Heart right ventricle (tissue), 16 donors: ENCODE data around the gene SNX8. TPM values are rescaled to one million over a fixed set of nuclear protein-coding genes. Genes with fewer than 3 reads are reported as not detected.
A peak's percentile ranks its signal among the peaks of the same experiment; 100 is the strongest.
"Not testable (repeated sequence)": the region's sequence is repeated elsewhere in the genome, so short reads cannot be mapped to it uniquely, and the experiment has no call there.

Experiments used
- ATAC-seq, 8 donors: fragments of 200-7000 bp; cut with Tn5 transposase; one replicate each; pipeline ENCODE4 v1.9.1; 2020; ENCODE audit warnings: mild to moderate bottlenecking in 8 of 8, moderate library complexity in 8 of 8, moderate number of reproducible peaks in 1 of 8
- DNase-seq, 2 donors: peaks; one replicate each; pipeline ENCODE4 v3.0.0-alpha.2; 2020
- H3K27ac ChIP-seq, 10 donors: fragments of 200-600 bp; sonication (generic) in 2 of 10; one replicate each; pipeline versions ENCODE4 v1.5.0 to v1.8.0; 2020 to 2022; ENCODE audit warnings: mild to moderate bottlenecking in 3 of 10
- H3K27me3 ChIP-seq, 7 donors: fragments of 200-600 bp; one replicate each; pipeline ENCODE4 v1.8.0; 2021 to 2022; ENCODE audit warnings: mild to moderate bottlenecking in 2 of 7
- H3K36me3 ChIP-seq, 9 donors: fragments of 200-600 bp; sonication (generic) in 1 of 9; one replicate each; pipeline versions ENCODE4 v1.5.0 to v1.8.0; 2020 to 2022; ENCODE audit warnings: mild to moderate bottlenecking in 2 of 9
- H3K4me1 ChIP-seq, 9 donors: fragments of 200-600 bp; sonication (generic) in 1 of 9; one replicate each; pipeline versions ENCODE4 v1.5.0 to v1.8.0; 2020 to 2022; ENCODE audit warnings: mild to moderate bottlenecking in 4 of 9
- H3K4me3 ChIP-seq, 10 donors: fragments of 200-600 bp; sonication (generic) in 2 of 10; one replicate each; pipeline versions ENCODE4 v1.5.0 to v1.8.0; 2020 to 2022; ENCODE audit warnings: mild to moderate bottlenecking in 7 of 10, moderate library complexity in 2 of 10
- H3K9me3 ChIP-seq, 11 donors: fragments of 200-600 bp in 10 of 11; sonication (generic) in 2 of 11; one replicate each; pipeline versions ENCODE4 v1.5.0 to v1.8.0; 2013 to 2022; ENCODE audit warnings: mild to moderate bottlenecking in 2 of 11, control low read depth in 1 of 11, moderate library complexity in 1 of 11
- WGBS, 2 donors: extraction: QIAGEN DNeasy Blood & Tissue Kit; methylation state at CpG; one replicate each; pipeline ENCODE4 v1.1.7; 2013; ENCODE audit warnings: inconsistent platforms in 1 of 2; 5-methylcytosine and 5-hydroxymethylcytosine counted together
- intact Hi-C, 10 donors: fragments of 100-400 bp; cut with DNase I; formaldehyde crosslinking; loops; one replicate each; pipeline versions ENCODE4 v1.11.1 to v1.14.2; 2022
- polyA plus RNA-seq, 2 donors: library from polyadenylated mRNA; stranded (reverse); fragments of 200-250 nt; gene quantifications; one replicate each; pipeline ENCODE4 v1.2.3, GENCODE V29; 2013
- total RNA-seq, 10 donors: library from RNA; stranded (reverse); fragmentation: NEBNext Ultra II Directional in 3 of 10; extraction: Animal tissue kit (Norgen Biotek cat#: 25700) in 3 of 10; gene quantifications; one replicate each; pipeline versions ENCODE4 v1.2.1 to v1.2.4, GENCODE V29; 2021 to 2023
- TF ChIP-seq, protein P1 (sequence below), 9 donors: fragments of 200-600 bp; sonication (generic) in 2 of 9; IDR thresholded peaks; one replicate each; pipeline versions ENCODE4 v1.5.0 to v1.8.0; 2021 to 2022; ENCODE audit warnings: antibody characterized with exemption in 9 of 9, mild to moderate bottlenecking in 5 of 9, moderate library complexity in 1 of 9
- donor health status: Arrhythmogenic right ventricular cardiomyopathy.
- donor health status: ischemic (EF 13 %, LVEDD 7.1; RV severe dilation, severe dysfunction).
- donor health status: healthy with polysubstance abuse.
- donor health status: DM: no; HTN: yes; CAD: no.
- donor health status: DM: no; HTN: no; CAD: no.
- donor health status: ischemic (EF 25% LVEDD 6.9; RV normal size, moderate dysfunction).
- donor health status: ischemic (EF 25% LVEDD 5.7; RV mildly dilated, moderate dysfunction).
- donor health status: healthy.
- donor health status: DM: yes; HTN: yes; CAD: no.
- donor health status: Ischemic cardiomyopathy.
- donor health status: ischemic (EF 35%, LVEDD 5.7; RV mildly dilated, moderate dysfunction).
- donor health status: nonischemic (EF 11% LVEDD 7.7; RV severe dilation, severe dysfunction).
- donor health status: DM: yes; HTN: yes; CAD: no.
- donor health status: PGD.
- donor health status: ischemic (EF 29% LVEDD 5.4; RV normal size, mild dysfunction).
- donor health status: nonischemic (EF 23%, LVEDD 6.1; RV moderate dilation, normal function).

Gene SNX8
- total and polyA plus RNA-seq, 12 donors = 14.7 to 31.8 (median 20.4) TPM

DNA sequence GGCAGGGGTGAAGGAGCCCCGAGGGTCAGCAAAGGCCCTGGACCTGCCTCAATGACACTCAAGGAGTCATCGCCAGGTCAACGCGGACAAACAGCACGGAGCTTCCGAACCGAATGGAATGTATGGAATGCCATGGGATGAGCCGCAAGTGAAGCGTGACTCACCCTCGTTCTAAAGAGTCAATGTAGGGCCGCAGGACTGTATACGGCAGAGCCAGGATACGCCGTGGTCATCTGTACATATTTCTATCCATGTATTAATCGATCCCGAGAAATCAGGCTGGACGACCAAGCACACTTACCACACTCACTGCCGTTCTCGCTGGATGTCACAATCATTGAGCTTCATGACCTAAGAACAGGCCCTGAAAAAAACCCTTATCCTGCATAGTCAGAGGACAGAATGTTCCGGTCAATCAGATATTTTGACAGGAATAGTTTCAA, 4.3 kb downstream of the SNX8 start:
- Histone ChIP-seq H3K27ac (no peak overlapping the region), H3K9me3 (no peaks in the 10 kb centered on the region), H3K4me3 (no peak overlapping the region), H3K36me3 (peaks cover 0 to 12% (median 0%) of the 10 kb centered on the region in 9 donors), H3K27me3 (no peaks in the 10 kb centered on the region), H3K4me1 (peaks cover 0 to 48% (median 16%) of the 10 kb centered on the region in 9 donors)
- TF ChIP-seq, protein P1, sequence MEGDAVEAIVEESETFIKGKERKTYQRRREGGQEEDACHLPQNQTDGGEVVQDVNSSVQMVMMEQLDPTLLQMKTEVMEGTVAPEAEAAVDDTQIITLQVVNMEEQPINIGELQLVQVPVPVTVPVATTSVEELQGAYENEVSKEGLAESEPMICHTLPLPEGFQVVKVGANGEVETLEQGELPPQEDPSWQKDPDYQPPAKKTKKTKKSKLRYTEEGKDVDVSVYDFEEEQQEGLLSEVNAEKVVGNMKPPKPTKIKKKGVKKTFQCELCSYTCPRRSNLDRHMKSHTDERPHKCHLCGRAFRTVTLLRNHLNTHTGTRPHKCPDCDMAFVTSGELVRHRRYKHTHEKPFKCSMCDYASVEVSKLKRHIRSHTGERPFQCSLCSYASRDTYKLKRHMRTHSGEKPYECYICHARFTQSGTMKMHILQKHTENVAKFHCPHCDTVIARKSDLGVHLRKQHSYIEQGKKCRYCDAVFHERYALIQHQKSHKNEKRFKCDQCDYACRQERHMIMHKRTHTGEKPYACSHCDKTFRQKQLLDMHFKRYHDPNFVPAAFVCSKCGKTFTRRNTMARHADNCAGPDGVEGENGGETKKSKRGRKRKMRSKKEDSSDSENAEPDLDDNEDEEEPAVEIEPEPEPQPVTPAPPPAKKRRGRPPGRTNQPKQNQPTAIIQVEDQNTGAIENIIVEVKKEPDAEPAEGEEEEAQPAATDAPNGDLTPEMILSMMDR (IDR thresholded peaks at IDR 0.05) = no peak
- intact Hi-C loops = loop anchor here in 1 of 10 donors (10.0 kb wide), 1 partner anchor 65 kb away; the partner anchor contains the start of genes MRM2 and NUDT1
- WGBS, 2 donors = 73 to 74% methylated on average over 20 of the region's 20 CpGs
- no peak for DNase-seq
- ATAC-seq = no peak

DNA sequence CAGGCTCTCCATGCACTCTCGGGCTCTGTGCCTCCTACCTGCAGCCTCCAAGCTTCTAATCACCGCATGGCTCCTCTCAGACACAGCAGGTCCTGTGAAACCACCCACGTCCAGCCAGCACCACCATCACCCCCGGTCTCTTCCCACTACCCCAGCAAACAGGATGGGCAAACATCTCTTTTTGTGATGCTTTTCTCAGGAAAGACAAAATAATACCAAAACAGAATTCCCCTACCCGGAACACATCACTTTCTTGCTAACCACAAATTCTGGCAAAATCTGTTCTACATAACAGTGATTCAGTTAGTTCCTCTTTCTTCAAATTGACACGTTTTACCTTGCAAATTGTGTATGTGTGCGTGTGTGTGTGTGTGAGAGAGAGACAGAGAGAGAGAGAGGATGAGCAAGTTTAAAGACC, 6.5 kb downstream of the SNX8 start:
- peaks cover 0 to 42% (median 12%) of the 10 kb centered on the region in 9 donors for H3K4me1 ChIP-seq
- TF ChIP-seq, protein P1 (IDR thresholded peaks at IDR 0.05) = no peak
- 85 to 87% methylated on average over 7 of the region's 7 CpGs for WGBS, 2 donors
- no peak for ATAC-seq
- H3K36me3 ChIP-seq = peaks cover 0 to 12% (median 0%) of the 10 kb centered on the region in 9 donors
- no peak for DNase-seq
- H3K9me3 ChIP-seq = no peaks in the 10 kb centered on the region
- H3K27ac ChIP-seq = no peak overlapping the region
- no peaks in the 10 kb centered on the region for H3K27me3 ChIP-seq
- intact Hi-C loops = no loop called here
- H3K4me3 ChIP-seq = no peak overlapping the region

GRCh38 chr7:2306688-2307087, 7.6 kb downstream of the SNX8 start:
- ATAC-seq = no peak
- WGBS, 2 donors = 92 to 93% methylated on average over 6 of the region's 6 CpGs
- H3K27ac ChIP-seq = no peak overlapping the region
- TF ChIP-seq, protein P1 (IDR thresholded peaks at IDR 0.05) = no peak
- H3K4me1 ChIP-seq = peaks cover 0 to 36% (median 12%) of the 10 kb centered on the region in 9 donors
- H3K9me3 ChIP-seq = no peaks in the 10 kb centered on the region
- DNase-seq = no peak
- no peak overlapping the region for H3K4me3 ChIP-seq
- intact Hi-C loops = no loop called here
- no peaks in the 10 kb centered on the region for H3K27me3 ChIP-seq
- peaks cover 0 to 12% (median 0%) of the 10 kb centered on the region in 9 donors for H3K36me3 ChIP-seq

DNA sequence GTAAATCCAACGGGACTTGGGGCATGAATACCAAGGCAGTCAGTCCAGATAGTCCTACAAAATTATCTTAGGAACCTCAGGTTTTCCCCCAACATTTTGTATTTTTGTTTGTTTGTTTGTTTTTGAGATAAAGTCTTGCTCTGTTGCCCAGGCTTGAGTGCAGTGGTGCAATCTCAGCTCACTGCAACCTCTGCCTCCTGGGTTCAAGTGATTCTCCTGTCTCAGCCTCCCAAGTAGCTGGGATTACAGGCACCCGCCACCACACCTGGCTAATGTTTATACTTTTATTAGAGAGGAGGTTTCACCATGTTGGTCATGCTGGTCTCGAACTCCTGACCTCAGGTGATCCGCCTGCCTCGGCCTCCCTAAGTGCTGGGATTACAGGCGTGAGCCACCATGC, 9.0 kb downstream of the SNX8 start:
- H3K27ac ChIP-seq = peak overlapping the region in 7 of 10 donors; percentile 26 to 65 (median 36)
- not testable (repeated sequence) for H3K4me3 ChIP-seq

DNA sequence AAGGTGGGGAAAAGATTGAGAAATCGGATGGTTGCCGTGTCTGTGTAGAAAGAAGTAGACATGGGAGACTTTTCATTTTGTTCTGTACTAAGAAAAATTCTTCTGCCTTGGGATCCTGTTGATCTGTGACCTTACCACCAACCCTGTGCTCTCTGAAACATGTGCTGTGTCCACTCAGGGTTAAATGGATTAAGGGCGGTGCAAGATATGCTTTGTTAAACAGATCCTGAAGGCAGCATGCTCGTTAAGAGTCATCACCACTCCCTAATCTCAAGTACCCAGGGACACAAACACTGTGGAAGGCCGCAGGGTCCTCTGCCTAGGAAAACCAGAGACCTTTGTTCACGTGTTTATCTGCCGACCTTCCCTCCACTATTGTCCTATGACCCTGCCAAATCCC, 10.7 kb downstream of the SNX8 start:
- ATAC-seq, H3K27ac ChIP-seq, H3K4me3 ChIP-seq, H3K27me3 ChIP-seq, DNase-seq, H3K9me3 ChIP-seq, intact Hi-C loops, H3K36me3 ChIP-seq: not testable (repeated sequence)
- 57 to 69% methylated on average over 5 to 7 of the region's 7 CpGs for WGBS, 2 donors
- H3K4me1 ChIP-seq = peaks cover 0 to 48% (median 17%) of the 10 kb centered on the region in 9 donors

More for the DNA sequence above, 9.0 kb downstream of the SNX8 start:
- WGBS, 2 donors = 86 to 87% methylated on average over 6 of the region's 6 CpGs
- intact Hi-C loops, DNase-seq, H3K9me3 ChIP-seq, ATAC-seq, H3K27me3 ChIP-seq: not testable (repeated sequence)
- Histone ChIP-seq H3K4me1 (peaks cover 0 to 34% (median 12%) of the 10 kb centered on the region in 9 donors), H3K36me3 (peaks cover 0 to 12% (median 0%) of the 10 kb centered on the region in 9 donors)

GRCh38 chr7:2302743-2303397, 11.4 kb downstream of the SNX8 start:
- ATAC-seq, DNase-seq, H3K27ac ChIP-seq, H3K27me3 ChIP-seq, H3K36me3 ChIP-seq, H3K4me3 ChIP-seq, H3K9me3 ChIP-seq, intact Hi-C loops: not testable (repeated sequence)
- WGBS, 2 donors = 96 to 97% methylated on average over 18 to 46 of the region's 55 CpGs
- peaks cover 0 to 46% (median 17%) of the 10 kb centered on the region in 9 donors for H3K4me1 ChIP-seq
